ENCODE data around the gene TENM4.

DNA sequence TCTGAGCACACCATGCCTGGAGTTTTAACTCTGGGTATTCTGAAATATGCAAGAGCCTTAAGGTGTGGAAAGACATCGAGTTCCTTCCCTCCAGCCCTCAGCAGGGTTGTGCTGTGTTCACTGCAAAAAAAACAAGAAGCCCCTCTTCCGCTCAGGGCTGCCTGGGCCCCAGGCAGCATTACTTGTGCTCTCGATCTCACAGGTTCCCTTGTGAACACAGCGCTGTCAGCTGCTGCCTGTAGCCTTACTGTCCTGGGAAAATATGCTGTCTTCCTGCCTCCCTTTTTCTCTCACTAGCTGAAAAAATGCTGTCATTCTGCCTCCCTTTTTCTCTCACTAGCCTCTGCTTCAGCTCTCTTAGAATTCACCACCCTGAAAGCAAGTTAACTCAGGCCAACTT, 15.7 kb upstream of the TENM4 start:
- TF ChIP-seq CTCF (IDR thresholded peaks at IDR 0.05) (no peak), POLR2AphosphoS5 (IDR thresholded peaks at IDR 0.05) (no peak), POLR2A (IDR thresholded peaks at IDR 0.05) (no peak)
